Measurements from ENCODE around the gene FKBP15. TPM values are rescaled to one million over a fixed set of nuclear protein-coding genes. Genes with fewer than 3 reads are reported as not detected.
"Not testable (repeated sequence)": the region's sequence is repeated elsewhere in the genome, so short reads cannot be mapped to it uniquely, and the experiment has no call there.

FKBP15 gene
- total and polyA plus RNA-seq, 2 experiments from 2014 or later = 7.7 to 13.7 TPM

- no peaks in the 10 kb centered on the region for H3K9me3 ChIP-seq (ENCODE audit: low read depth)
- peak overlapping the region; percentile 98 for H2AFZ ChIP-seq
- no peaks in the 10 kb centered on the region for H3K79me2 ChIP-seq
- H3K9me2 ChIP-seq (replicated peaks; ENCODE audit: insufficient read depth) = no peaks in the 10 kb centered on the region
- no peaks in the 10 kb centered on the region for H4K20me1 ChIP-seq (ENCODE audit: insufficient read depth, poor library complexity, severe bottlenecking)
- peak overlapping the region; percentile 87 for H3K4me2 ChIP-seq
- no peaks in the 10 kb centered on the region for H3K36me3 ChIP-seq (replicated peaks; ENCODE audit: insufficient read depth, low read depth)
- peak overlapping the region; percentile 83 for H3K27ac ChIP-seq
- TF ChIP-seq CTCF (IDR thresholded peaks at IDR 0.05; ENCODE audit: poor library complexity) (no peak), EZH2 (IDR thresholded peaks at IDR 0.05; ENCODE audit: borderline replicate concordance) (no peak), EZH2phosphoT487 (IDR thresholded peaks at IDR 0.05; ENCODE audit: low read depth, severe bottlenecking, unreplicated experiment) (no peak)
- peaks cover 7% of the 10 kb centered on the region for H3K4me1 ChIP-seq (ENCODE audit: insufficient read depth)
- H3K4me3 ChIP-seq = peak overlapping the region; percentile 82
- WGBS (ENCODE audit: low lambda C conversion rate, missing lambda C conversion rate) = 65% methylated on average over 11 of the region's 11 CpGs
- DNase-seq (ENCODE audit: low spot score) = no peak
- no peaks in the 10 kb centered on the region for H3K27me3 ChIP-seq
Observed at GRCh38 chr9:113151696-113152630, 69.1 kb downstream of the FKBP15 start.

GRCh38 chr9:113150670-113151611 is 70.1 kb downstream of the FKBP15 start, which contains the start of gene SLC31A2:
Gene SLC31A2, plus strand, starts transcription at chr9:113151007. Its CDS starts 68 bp downstream, at chr9:113151075.
- TF ChIP-seq EZH2phosphoT487 (IDR thresholded peaks at IDR 0.05; ENCODE audit: low read depth, severe bottlenecking, unreplicated experiment) (no peak), CTCF (IDR thresholded peaks at IDR 0.05; ENCODE audit: poor library complexity) (peak; percentile 41), EZH2 (IDR thresholded peaks at IDR 0.05; ENCODE audit: borderline replicate concordance) (no peak)

GRCh38 chr9:113149561-113149960 is 71.5 kb downstream of the FKBP15 start:
- H3K79me2 ChIP-seq; H4K20me1 ChIP-seq (ENCODE audit: insufficient read depth, poor library complexity, severe bottlenecking); H2AFZ ChIP-seq; DNase-seq (ENCODE audit: low spot score); H3K9me2 ChIP-seq (replicated peaks; ENCODE audit: insufficient read depth); H3K27me3 ChIP-seq; H3K4me2 ChIP-seq; H3K27ac ChIP-seq; H3K9me3 ChIP-seq (ENCODE audit: low read depth); H3K4me1 ChIP-seq (ENCODE audit: insufficient read depth); H3K36me3 ChIP-seq (replicated peaks; ENCODE audit: insufficient read depth, low read depth); H3K4me3 ChIP-seq: not testable (repeated sequence)
- WGBS (ENCODE audit: low lambda C conversion rate, missing lambda C conversion rate) = 95% methylated on average over 10 of the region's 10 CpGs

More at GRCh38 chr9:113150670-113151611, 70.1 kb downstream of the FKBP15 start, which contains the start of gene SLC31A2:
- Histone ChIP-seq H3K79me2 (no peaks in the 10 kb centered on the region), H3K4me3 (peak within 1 kb of the TSS; percentile 82), H3K36me3 (replicated peaks; ENCODE audit: insufficient read depth, low read depth) (no peaks in the 10 kb centered on the region), H3K27ac (peak within 1 kb of the TSS; percentile 83), H3K9me2 (replicated peaks; ENCODE audit: insufficient read depth) (no peaks in the 10 kb centered on the region), H4K20me1 (ENCODE audit: insufficient read depth, poor library complexity, severe bottlenecking) (no peaks in the 10 kb centered on the region), H3K4me1 (ENCODE audit: insufficient read depth) (peaks cover 7% of the 10 kb centered on the region), H3K9me3 (ENCODE audit: low read depth) (no peaks in the 10 kb centered on the region), H3K27me3 (peaks cover 3% of the 10 kb centered on the region), H3K4me2 (peak within 1 kb of the TSS; percentile 87), H2AFZ (peak within 1 kb of the TSS; percentile 98)
- 1% methylated on average over 70 of the region's 87 CpGs for WGBS (ENCODE audit: low lambda C conversion rate, missing lambda C conversion rate)
- peak; percentile 94 for DNase-seq (ENCODE audit: low spot score)

Measured in hepatocyte (in vitro differentiated cells).